B cell (primary cell): Measurements from ENCODE around the gene COL19A1. TPM values are rescaled to one million over a fixed set of nuclear protein-coding genes. Genes with fewer than 3 reads are reported as not detected.

Source experiments
- ATAC-seq: fragments of 200-7000 bp; cut with Tn5 transposase; one replicate; pipeline ENCODE4 v1.10.0; 2021; ENCODE audit warnings: low read depth, mild to moderate bottlenecking, moderate number of reproducible peaks, moderate library complexity
- CTCF ChIA-PET: fragments of 350-600 bp; sonication (Branson Sonifier 250); formaldehyde crosslinking; loops from one replicate; lab custom pipeline; 2021; ENCODE audit warnings: antibody characterized with exemption, inconsistent platforms; lab: Charles Lee
- POLR2A ChIA-PET: fragments of 350-600 bp; sonication (Branson Sonifier 250); formaldehyde crosslinking; loops from one replicate; lab custom pipeline; 2021; ENCODE audit warnings: antibody characterized with exemption; lab: Charles Lee
- DNase-seq: peaks from one replicate; pipeline ENCODE4 v3.0.0; 2013
- H2AFZ ChIP-seq: 2 replicates; pipeline ENCODE4 v1.6.1; 2012; ENCODE audit warnings: mild to moderate bottlenecking, low read depth, low read length; ENCODE audit not compliant: insufficient read depth, poor library complexity, severe bottlenecking
- H3K27ac ChIP-seq, 2 donors: 1 replicate in 1 of 2; 2 replicates in 1 of 2; pipeline ENCODE4 v1.5.1; 2012 to 2013; ENCODE audit warnings: low read length in 2 of 2, mild to moderate bottlenecking in 2 of 2, moderate library complexity in 1 of 2
- H3K27me3 ChIP-seq, 4 experiments: fragments of 200-600 bp in 1 of 4; sonication (generic) in 1 of 4; replicated peaks in 1 of 4; 1 replicate in 2 of 4; 2 replicates in 2 of 4; pipeline versions ENCODE4 v1.6.1 to v1.7.0; 2013 to 2016; ENCODE audit warnings: low read length in 3 of 4, mild to moderate bottlenecking in 2 of 4, mixed read lengths in 1 of 4, moderate library complexity in 1 of 4; ENCODE audit not compliant: insufficient read depth in 4 of 4, control insufficient read depth in 3 of 4; ENCODE audit errors: control extremely low read depth in 1 of 4
- H3K36me3 ChIP-seq, 2 experiments: replicated peaks in 1 of 2; 1 replicate in 1 of 2; 2 replicates in 1 of 2; pipeline versions ENCODE4 v1.6.1 to v1.7.1; 2013; ENCODE audit warnings: low read length in 1 of 2; ENCODE audit not compliant: insufficient read depth in 2 of 2, control insufficient read depth in 1 of 2; ENCODE audit errors: control extremely low read depth in 1 of 2, extremely low read depth in 1 of 2
- H3K4me1 ChIP-seq, 2 donors: fragments of 200-600 bp in 1 of 2; sonication (generic) in 1 of 2; 1 replicate in 1 of 2; 2 replicates in 1 of 2; pipeline versions ENCODE4 v1.5.1 to v1.6.1; 2013 to 2017; ENCODE audit warnings: low read length in 2 of 2; ENCODE audit not compliant: control insufficient read depth in 2 of 2, insufficient read depth in 2 of 2
- H3K4me2 ChIP-seq: replicated peaks from 2 replicates; pipeline ENCODE3; 2012; ENCODE audit warnings: mild to moderate bottlenecking, low read depth, low read length; ENCODE audit not compliant: poor library complexity, severe bottlenecking
- H3K4me3 ChIP-seq, 5 experiments: fragments of 200-600 bp in 1 of 5; sonication (generic) in 1 of 5; 1 replicate in 3 of 5; 2 replicates in 2 of 5; pipeline versions ENCODE4 v1.5.1 to v1.7.0; 2011 to 2016; ENCODE audit warnings: low read length in 4 of 5, mild to moderate bottlenecking in 4 of 5, low read depth in 2 of 5, control low read depth in 1 of 5, moderate library complexity in 1 of 5; ENCODE audit not compliant: insufficient read depth in 1 of 5; ENCODE audit errors: control extremely low read depth in 1 of 5, extremely low read depth in 1 of 5
- H3K79me2 ChIP-seq: fragments of 200-600 bp; sonication (generic); one replicate; pipeline ENCODE4 v1.6.0; 2016; ENCODE audit warnings: low read length; ENCODE audit not compliant: control insufficient read depth, insufficient read depth
- H3K9ac ChIP-seq: fragments of 200-600 bp; sonication (generic); 2 replicates; pipeline ENCODE4 v1.6.1; 2017; ENCODE audit warnings: mild to moderate bottlenecking, low read length, moderate library complexity
- H3K9me3 ChIP-seq, 3 donors: one replicate each; pipeline versions ENCODE4 v1.6.1 to v1.7.1; 2013; ENCODE audit warnings: low read length in 2 of 3; ENCODE audit not compliant: control insufficient read depth in 2 of 3, insufficient read depth in 1 of 3; ENCODE audit errors: control extremely low read depth in 1 of 3
- H4K20me1 ChIP-seq: 2 replicates; pipeline ENCODE4 v1.6.0; 2012; ENCODE audit warnings: mild to moderate bottlenecking, low read length; ENCODE audit not compliant: insufficient read depth, control insufficient read depth, poor library complexity, severe bottlenecking
- H3K27ac Mint-ChIP-seq: one replicate; pipeline ENCODE4 v1.8.0; 2021; ENCODE audit warnings: mixed read lengths
- H3K27me3 Mint-ChIP-seq: one replicate; pipeline ENCODE4 v1.8.0; 2021; ENCODE audit warnings: mixed read lengths
- H3K4me1 Mint-ChIP-seq: one replicate; pipeline ENCODE4 v1.8.0; 2021; ENCODE audit warnings: mixed read lengths
- H3K4me3 Mint-ChIP-seq: one replicate; pipeline ENCODE4 v1.8.0; 2021; ENCODE audit warnings: mixed read lengths
- H3K9me3 Mint-ChIP-seq: one replicate; pipeline ENCODE4 v1.8.0; 2022; ENCODE audit warnings: mixed read lengths; ENCODE audit not compliant: insufficient read depth
- CTCF ChIP-seq: fragments of 200-600 bp; IDR thresholded peaks from one replicate; pipeline ENCODE4 v1.8.0; 2022; ENCODE audit warnings: antibody characterized with exemption, mild to moderate bottlenecking
- EZH2 ChIP-seq: IDR thresholded peaks from 2 replicates; pipeline ENCODE4 v1.6.1; 2012; ENCODE audit warnings: borderline replicate concordance, low read depth, mild to moderate bottlenecking, moderate library complexity, low read length; ENCODE audit not compliant: insufficient read depth, poor library complexity, severe bottlenecking
- WGBS: methylation state at CpG from one replicate; pipeline ENCODE4 v1.1.5; 2013; ENCODE audit warnings: missing lambda C conversion rate; ENCODE audit not compliant: insufficient coverage; 5-methylcytosine and 5-hydroxymethylcytosine counted together
- intact Hi-C: fragments of 100-400 bp; cut with micrococcal nuclease; formaldehyde crosslinking; loops from one replicate; pipeline ENCODE4 v1.10.0; 2022
- polyA plus RNA-seq: library from polyadenylated mRNA; depleted of rRNA; stranded (reverse); fragments of >200 nt; gene quantifications from 2 replicates; pipeline ENCODE4 v1.2.3, GENCODE V29; 2012
- total RNA-seq, 2 donors: library from RNA; stranded (reverse); fragments of 120-200 nt in 1 of 2; gene quantifications; 1 replicate in 1 of 2; 2 replicates in 1 of 2; pipeline versions ENCODE4 v1.2.3 to v1.2.4, GENCODE V29; 2013 to 2022

Gene COL19A1
- total and polyA plus RNA-seq, 2 donors (not counting 1 experiment from before 2014, with no cell fraction given) = 14.6 to 61.4 TPM

- H3K4me1 ChIP-seq = no peaks in the 10 kb centered on the region
- no peak overlapping the region for H3K9ac ChIP-seq
- no peaks in the 10 kb centered on the region for H3K9me3 Mint-ChIP-seq
- H2AFZ ChIP-seq = no peak overlapping the region
- H3K27ac Mint-ChIP-seq = no peak overlapping the region
- no peaks in the 10 kb centered on the region for H3K9me3 ChIP-seq
- no peaks in the 10 kb centered on the region for H4K20me1 ChIP-seq
- H3K4me2 ChIP-seq = no peak overlapping the region
- no peak overlapping the region for H3K27ac ChIP-seq
- POLR2A ChIA-PET = no interaction called here
- H3K4me3 ChIP-seq = no peak overlapping the region
- peaks cover 0 to 36% of the 10 kb centered on the region in 2 experiments for H3K36me3 ChIP-seq
- DNase-seq = no peak
- H3K4me1 Mint-ChIP-seq = no peaks in the 10 kb centered on the region
- H3K27me3 ChIP-seq = no peaks in the 10 kb centered on the region
- no peak overlapping the region for H3K4me3 Mint-ChIP-seq
- intact Hi-C loops = no loop called here
- no peaks in the 10 kb centered on the region for H3K79me2 ChIP-seq
- WGBS = 100% methylated on average over 3 of the region's 5 CpGs
- TF ChIP-seq EZH2 (no peak), CTCF (no peak)
- H3K27me3 Mint-ChIP-seq = no peaks in the 10 kb centered on the region
- ATAC-seq = no peak
- CTCF ChIA-PET = no interaction called here
These were observed 302.5 kb downstream of the COL19A1 start for GRCh38 chr6:70168681-70169377.

DNA sequence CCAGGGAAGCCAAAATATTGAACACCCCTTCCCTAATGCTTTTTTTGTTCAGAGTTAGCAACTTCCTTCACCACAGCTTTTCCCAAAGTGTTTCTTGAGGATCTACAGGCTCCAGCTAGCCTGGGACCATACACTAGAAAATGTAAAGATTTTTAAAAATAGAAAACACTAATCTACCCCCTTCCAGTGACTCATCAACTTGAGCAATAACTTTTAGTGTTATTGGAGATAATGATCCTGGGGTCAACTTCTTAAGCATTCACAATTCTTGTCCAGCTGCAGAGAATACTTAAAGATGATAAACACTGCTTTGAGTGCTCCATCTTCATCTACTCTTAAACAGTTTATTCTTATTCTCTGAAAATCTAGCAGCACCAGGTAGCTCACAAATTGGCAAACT, 304.9 kb downstream of the COL19A1 start:
- ATAC-seq = no peak
- H3K4me1 ChIP-seq = no peaks in the 10 kb centered on the region
- no peak overlapping the region for H3K27ac ChIP-seq
- Mint-ChIP-seq H3K9me3 (no peaks in the 10 kb centered on the region), H3K27ac (no peak overlapping the region), H3K27me3 (no peaks in the 10 kb centered on the region), H3K4me1 (no peaks in the 10 kb centered on the region), H3K4me3 (no peak overlapping the region)
- no peak overlapping the region for H2AFZ ChIP-seq
- H3K9ac ChIP-seq = no peak overlapping the region
- peaks cover 1 to 34% of the 10 kb centered on the region in 2 experiments for H3K36me3 ChIP-seq
- no peaks in the 10 kb centered on the region for H4K20me1 ChIP-seq
- intact Hi-C loops = no loop called here
- H3K9me3 ChIP-seq = no peaks in the 10 kb centered on the region
- no peak overlapping the region for H3K4me2 ChIP-seq
- no peak for DNase-seq
- H3K4me3 ChIP-seq = no peak overlapping the region
- CTCF ChIA-PET = interaction anchor here (0.8 kb wide), 1 partner anchor 63 kb away, joined by 3 read pairs; no protein-coding TSS in a partner anchor
- no peaks in the 10 kb centered on the region for H3K27me3 ChIP-seq
- POLR2A ChIA-PET = no interaction called here
- TF ChIP-seq CTCF (no peak), EZH2 (no peak)
- no peaks in the 10 kb centered on the region for H3K79me2 ChIP-seq
